Esophagus squamous epithelium (tissue), 5 donors: ENCODE measurements around the gene EEF1G. TPM values are rescaled to one million over a fixed set of nuclear protein-coding genes. Genes with fewer than 3 reads are reported as not detected.

ENCODE experiments used
- DNase-seq: peaks from one replicate; lab custom pipeline; 2025; lab: John Stamatoyannopoulos, UW
- H3K27ac ChIP-seq, 4 donors: fragments of 200-600 bp; sonication (generic); one replicate each; pipeline ENCODE4 v1.5.1; 2016 to 2019; ENCODE audit warnings: mild to moderate bottlenecking in 1 of 4
- H3K27me3 ChIP-seq, 4 donors: fragments of 200-600 bp; sonication (generic); 1 replicate in 3 of 4; 2 replicates in 1 of 4; pipeline versions ENCODE4 v1.5.1 to v1.6.0; 2017 to 2021; ENCODE audit warnings: antibody characterized with exemption in 1 of 4
- H3K36me3 ChIP-seq, 3 donors: fragments of 200-600 bp; sonication (generic); one replicate each; pipeline ENCODE4 v1.5.1; 2016 to 2019
- H3K4me1 ChIP-seq, 3 donors: fragments of 200-600 bp; sonication (generic); one replicate each; pipeline ENCODE4 v1.5.1; 2017 to 2019
- H3K4me3 ChIP-seq, 4 donors: fragments of 200-600 bp; sonication (generic); 1 replicate in 3 of 4; 2 replicates in 1 of 4; pipeline ENCODE4 v1.5.1; 2016 to 2019; ENCODE audit warnings: mild to moderate bottlenecking in 2 of 4, moderate library complexity in 1 of 4
- H3K9me3 ChIP-seq, 3 donors: fragments of 200-600 bp; sonication (generic); one replicate each; pipeline ENCODE4 v1.5.1; 2016 to 2019
- POLR2A ChIP-seq, 4 donors: fragments of 450-650 bp; IDR thresholded peaks; one replicate each; pipeline ENCODE4 v1.6.1; 2017; ENCODE audit warnings: antibody characterized with exemption in 4 of 4, mild to moderate bottlenecking in 4 of 4, moderate library complexity in 3 of 4
- WGBS, 2 donors: methylation state at CpG; one replicate each; pipeline ENCODE4 v1.1.5; 2018; 5-methylcytosine and 5-hydroxymethylcytosine counted together
- intact Hi-C: fragments of 100-400 bp; cut with DNase I; formaldehyde crosslinking; loops from one replicate; pipeline ENCODE4 v1.15.0; 2022
- total RNA-seq, 4 donors: library from RNA; depleted of rRNA; stranded (reverse); fragments of >200 nt; gene quantifications; one replicate each; pipeline ENCODE4 v1.1.0, GENCODE V29; 2016
- TF ChIP-seq, protein P1 (sequence below), 6 experiments: fragments of 450-650 bp in 4 of 6; fragments of 200-600 bp in 2 of 6; sonication (generic) in 2 of 6; IDR thresholded peaks; one replicate each; pipeline ENCODE4 v1.5.1; 2016 to 2019; ENCODE audit warnings: antibody characterized with exemption in 6 of 6, mild to moderate bottlenecking in 4 of 6, moderate library complexity in 4 of 6
- donor health status: DM: yes; HTN: yes; CAD: no.

Gene EEF1G
- total RNA-seq, 4 donors from 2014 or later = 1,144 to 2,095 (median 1,685) TPM

GRCh38 chr11:62545437-62546243 lies 28.1 kb downstream of the EEF1G start:
- Histone ChIP-seq H3K36me3 (no peaks in the 10 kb centered on the region), H3K4me1 (peaks cover 40 to 82% (median 55%) of the 10 kb centered on the region in 3 donors), H3K4me3 (peak overlapping the region; percentile 88 to 100 (median 98)), H3K27me3 (no peaks in the 10 kb centered on the region), H3K9me3 (no peaks in the 10 kb centered on the region), H3K27ac (peak overlapping the region; percentile 99 to 100 (median 100))
- no peak for DNase-seq
- TF ChIP-seq, protein P1, sequence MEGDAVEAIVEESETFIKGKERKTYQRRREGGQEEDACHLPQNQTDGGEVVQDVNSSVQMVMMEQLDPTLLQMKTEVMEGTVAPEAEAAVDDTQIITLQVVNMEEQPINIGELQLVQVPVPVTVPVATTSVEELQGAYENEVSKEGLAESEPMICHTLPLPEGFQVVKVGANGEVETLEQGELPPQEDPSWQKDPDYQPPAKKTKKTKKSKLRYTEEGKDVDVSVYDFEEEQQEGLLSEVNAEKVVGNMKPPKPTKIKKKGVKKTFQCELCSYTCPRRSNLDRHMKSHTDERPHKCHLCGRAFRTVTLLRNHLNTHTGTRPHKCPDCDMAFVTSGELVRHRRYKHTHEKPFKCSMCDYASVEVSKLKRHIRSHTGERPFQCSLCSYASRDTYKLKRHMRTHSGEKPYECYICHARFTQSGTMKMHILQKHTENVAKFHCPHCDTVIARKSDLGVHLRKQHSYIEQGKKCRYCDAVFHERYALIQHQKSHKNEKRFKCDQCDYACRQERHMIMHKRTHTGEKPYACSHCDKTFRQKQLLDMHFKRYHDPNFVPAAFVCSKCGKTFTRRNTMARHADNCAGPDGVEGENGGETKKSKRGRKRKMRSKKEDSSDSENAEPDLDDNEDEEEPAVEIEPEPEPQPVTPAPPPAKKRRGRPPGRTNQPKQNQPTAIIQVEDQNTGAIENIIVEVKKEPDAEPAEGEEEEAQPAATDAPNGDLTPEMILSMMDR (IDR thresholded peaks at IDR 0.05) = peak in 1 of 6 experiments; percentile 22
- TF ChIP-seq POLR2A (IDR thresholded peaks at IDR 0.05) = peak in 2 of 4 donors; percentile 40 to 50
- WGBS, 2 donors = 1% methylated on average over 15 to 16 of the region's 59 CpGs
- intact Hi-C loops = no loop called here

DNA sequence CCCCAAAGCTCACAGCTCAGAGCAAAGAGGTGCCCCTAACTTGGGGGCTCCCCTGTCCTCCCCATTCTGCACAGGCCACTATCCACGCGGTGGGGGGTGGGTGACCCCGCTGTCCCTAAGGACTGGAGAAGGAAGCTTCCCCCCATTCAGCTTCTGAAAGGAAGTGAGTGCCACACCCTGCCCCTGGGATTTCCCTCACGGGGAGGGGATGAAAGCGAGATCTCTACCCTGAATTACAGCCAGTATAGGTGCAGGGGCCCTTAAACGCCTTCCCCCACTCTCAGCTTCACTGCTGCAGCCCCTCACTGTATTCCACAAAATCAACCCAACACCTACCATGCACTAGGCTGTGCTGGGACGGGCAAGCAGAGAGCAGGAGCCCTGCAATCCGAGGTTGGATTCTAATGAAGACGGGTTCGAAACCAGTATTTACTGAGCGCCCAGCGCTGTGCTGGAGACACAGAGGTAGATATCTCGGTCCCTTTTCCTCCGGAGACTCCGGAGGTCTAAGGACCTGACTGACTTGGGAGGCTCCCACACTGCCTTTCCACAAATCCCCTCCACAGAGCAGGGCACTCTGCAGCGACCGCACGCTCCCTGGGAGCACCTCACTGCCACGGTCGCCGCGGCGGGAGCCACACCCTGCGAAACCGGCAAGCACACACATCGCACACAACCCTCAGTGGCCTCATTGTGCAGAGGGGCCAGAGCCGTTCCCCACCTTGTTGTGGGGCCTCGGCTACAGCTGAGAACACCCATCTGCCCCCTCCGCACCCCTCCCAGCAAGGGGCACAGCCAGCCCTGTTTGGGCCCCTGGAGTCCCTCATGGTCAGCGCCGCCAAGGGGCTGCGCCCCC lies 28.9 kb downstream of the EEF1G start:
- Histone ChIP-seq H3K4me1 (peaks cover 44 to 82% (median 59%) of the 10 kb centered on the region in 3 donors), H3K27ac (peak overlapping the region; percentile 99 to 100 (median 100)), H3K4me3 (peak overlapping the region; percentile 88 to 100 (median 98)), H3K36me3 (no peaks in the 10 kb centered on the region), H3K9me3 (no peaks in the 10 kb centered on the region), H3K27me3 (no peaks in the 10 kb centered on the region)
- WGBS, 2 donors = 0 to 2% methylated on average over 4 to 12 of the region's 32 CpGs
- intact Hi-C loops = no loop called here
- DNase-seq = no peak
- TF ChIP-seq, protein P1 (IDR thresholded peaks at IDR 0.05) = no peak
- TF ChIP-seq POLR2A (IDR thresholded peaks at IDR 0.05) = no peak

DNA sequence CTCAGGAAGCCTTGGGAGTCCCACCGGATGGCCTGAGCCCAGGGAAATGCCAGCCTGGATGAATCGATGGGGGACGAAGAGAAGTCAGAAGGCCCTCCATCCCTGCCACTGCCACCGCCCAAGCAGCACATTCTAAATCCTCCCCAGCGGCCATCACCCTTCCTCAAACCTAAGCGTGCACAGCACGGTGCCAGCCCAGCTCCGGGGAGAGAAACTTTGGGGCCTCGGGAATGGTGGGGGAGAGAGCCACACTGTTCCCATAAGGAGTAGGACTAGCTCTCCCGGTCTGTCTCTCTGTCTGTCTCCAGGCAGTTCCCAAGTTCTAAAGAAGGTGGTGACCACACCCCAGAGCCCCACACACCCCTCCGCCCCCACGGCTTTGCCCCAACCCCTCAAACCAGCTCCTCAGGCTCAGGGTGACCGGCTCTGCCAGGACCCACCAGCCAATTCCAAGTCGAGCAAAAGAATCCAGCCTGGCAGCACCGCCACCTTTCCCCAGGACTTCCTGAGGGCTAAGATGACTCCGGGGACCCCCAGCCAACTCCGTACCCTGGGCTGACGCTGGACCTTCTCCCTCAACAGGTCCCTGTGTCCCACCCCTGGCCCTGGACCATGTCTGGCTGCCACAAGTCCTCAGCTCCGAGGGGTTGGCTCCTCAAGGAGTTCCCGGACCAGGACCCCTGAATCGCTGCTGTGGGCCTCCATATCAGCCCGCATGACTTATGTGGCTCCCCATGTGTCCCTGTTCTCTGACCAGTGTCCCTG lies 29.8 kb downstream of the EEF1G start:
- TF ChIP-seq POLR2A (IDR thresholded peaks at IDR 0.05) = no peak
- TF ChIP-seq, protein P1 (IDR thresholded peaks at IDR 0.05) = no peak
- Histone ChIP-seq H3K9me3 (no peaks in the 10 kb centered on the region), H3K27ac (peak overlapping the region; percentile 99 to 100 (median 100)), H3K4me3 (peak overlapping the region; percentile 88 to 100 (median 98)), H3K27me3 (no peaks in the 10 kb centered on the region), H3K36me3 (peaks cover 0 to under 1% (median 0%) of the 10 kb centered on the region in 3 donors), H3K4me1 (peaks cover 46 to 82% (median 59%) of the 10 kb centered on the region in 3 donors)
- no peak for DNase-seq
- intact Hi-C loops = loop anchor here (2.0 kb wide), 1 partner anchor 117 kb away; no protein-coding TSS in a partner anchor
- 3 to 29% methylated on average over 3 to 12 of the region's 22 CpGs for WGBS, 2 donors

DNA sequence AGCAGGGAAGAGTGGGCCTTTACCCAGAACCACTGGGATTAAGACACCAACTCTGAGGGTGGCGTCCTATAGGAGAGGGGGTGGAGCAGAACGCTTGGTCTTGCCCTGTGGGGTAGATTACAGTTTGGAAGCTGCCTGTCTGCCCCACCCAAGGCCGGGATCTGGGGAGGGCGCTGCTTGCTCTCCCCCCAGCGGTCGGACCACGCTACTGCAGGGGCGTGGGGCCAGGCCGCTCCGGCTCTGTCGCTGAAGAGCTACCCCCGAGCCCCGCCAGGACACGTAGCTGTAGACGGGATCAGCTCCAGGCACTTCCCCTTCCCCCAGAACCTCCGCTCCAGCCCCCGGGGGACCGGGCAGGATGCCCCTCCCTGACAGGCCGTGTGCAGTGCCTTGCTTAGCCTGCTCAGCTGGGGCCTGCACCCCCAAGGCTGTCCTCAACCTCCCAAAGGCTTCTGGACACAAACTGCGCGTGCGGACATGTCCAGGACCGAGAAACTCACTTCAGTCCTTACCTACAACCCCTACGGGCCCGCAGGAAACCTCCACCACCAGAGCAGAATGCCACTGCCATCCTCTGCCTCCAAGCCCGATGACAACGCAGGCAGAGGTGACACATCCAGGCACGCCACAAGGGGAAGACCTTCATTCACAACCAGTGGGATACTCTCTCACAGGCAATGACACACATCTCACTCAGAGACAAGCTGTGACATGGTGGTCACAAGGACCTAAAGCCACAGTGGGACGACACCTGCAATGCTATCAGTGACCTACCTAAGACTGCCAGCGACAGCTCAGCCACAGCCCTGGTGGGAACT lies 30.7 kb downstream of the EEF1G start:
- Histone ChIP-seq H3K4me1 (peaks cover 46 to 82% (median 62%) of the 10 kb centered on the region in 3 donors), H3K27ac (peak overlapping the region; percentile 99 to 100 (median 100)), H3K27me3 (no peaks in the 10 kb centered on the region), H3K4me3 (peak overlapping the region; percentile 88 to 100 (median 98)), H3K36me3 (peaks cover 0 to 10% (median 0%) of the 10 kb centered on the region in 3 donors), H3K9me3 (no peaks in the 10 kb centered on the region)
- DNase-seq = no peak
- 0 to 20% methylated on average over 1 to 2 of the region's 30 CpGs for WGBS, 2 donors
- TF ChIP-seq, protein P1 (IDR thresholded peaks at IDR 0.05) = peak; percentile 99 to 100 (median 100)
- TF ChIP-seq POLR2A (IDR thresholded peaks at IDR 0.05) = peak in 2 of 4 donors; percentile 28 to 40
- intact Hi-C loops = loop anchor here (2.0 kb wide), 1 partner anchor 116 kb away; no protein-coding TSS in a partner anchor
